Astrocyte of the spinal cord (primary cell): Measurements from ENCODE around the gene HNF1B.
"Not testable (repeated sequence)": the region's sequence is repeated elsewhere in the genome, so short reads cannot be mapped to it uniquely, and the experiment has no call there.

Experiments
- DNase-seq: peaks from one replicate; pipeline ENCODE4 v3.0.0; 2011; ENCODE audit warnings: low read depth, low spot score
- H3K4me3 ChIP-seq: 2 replicates; pipeline ENCODE4 v1.5.1; 2011; ENCODE audit warnings: low read depth, mild to moderate bottlenecking, low read length, moderate library complexity
- in situ Hi-C: cut with HindIII; loops from 2 replicates; pipeline ENCODE4 v1.10.0; 2017; ENCODE audit warnings: low sequenced_read_pairs
- TF ChIP-seq, protein P1 (sequence below): IDR thresholded peaks from 2 replicates; pipeline ENCODE4 v1.5.1; 2012; ENCODE audit warnings: low read depth, mild to moderate bottlenecking, low read length, inconsistent platforms

The HNF1B gene

DNA sequence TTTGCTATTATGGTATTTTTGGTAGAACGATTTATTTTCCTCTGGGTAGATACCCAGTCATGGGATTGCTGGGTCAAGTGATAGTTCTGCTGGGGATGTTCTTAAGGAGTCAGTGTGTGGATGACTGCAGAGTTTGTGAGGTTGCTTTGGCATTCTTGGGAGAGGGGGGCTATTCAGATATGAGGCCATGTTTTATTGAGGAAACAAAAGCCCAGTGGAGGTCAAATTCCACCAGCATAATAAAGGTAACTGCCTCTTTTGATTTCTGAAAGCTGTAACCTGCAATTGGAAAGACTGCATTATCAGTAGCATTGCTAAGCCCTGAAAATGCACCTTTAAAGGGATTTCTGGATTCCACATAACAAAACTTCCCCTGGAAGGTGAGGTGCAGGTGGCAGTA is 43.7 kb upstream of the HNF1B start:
- in situ Hi-C loops: no loop called here
- TF ChIP-seq, protein P1, sequence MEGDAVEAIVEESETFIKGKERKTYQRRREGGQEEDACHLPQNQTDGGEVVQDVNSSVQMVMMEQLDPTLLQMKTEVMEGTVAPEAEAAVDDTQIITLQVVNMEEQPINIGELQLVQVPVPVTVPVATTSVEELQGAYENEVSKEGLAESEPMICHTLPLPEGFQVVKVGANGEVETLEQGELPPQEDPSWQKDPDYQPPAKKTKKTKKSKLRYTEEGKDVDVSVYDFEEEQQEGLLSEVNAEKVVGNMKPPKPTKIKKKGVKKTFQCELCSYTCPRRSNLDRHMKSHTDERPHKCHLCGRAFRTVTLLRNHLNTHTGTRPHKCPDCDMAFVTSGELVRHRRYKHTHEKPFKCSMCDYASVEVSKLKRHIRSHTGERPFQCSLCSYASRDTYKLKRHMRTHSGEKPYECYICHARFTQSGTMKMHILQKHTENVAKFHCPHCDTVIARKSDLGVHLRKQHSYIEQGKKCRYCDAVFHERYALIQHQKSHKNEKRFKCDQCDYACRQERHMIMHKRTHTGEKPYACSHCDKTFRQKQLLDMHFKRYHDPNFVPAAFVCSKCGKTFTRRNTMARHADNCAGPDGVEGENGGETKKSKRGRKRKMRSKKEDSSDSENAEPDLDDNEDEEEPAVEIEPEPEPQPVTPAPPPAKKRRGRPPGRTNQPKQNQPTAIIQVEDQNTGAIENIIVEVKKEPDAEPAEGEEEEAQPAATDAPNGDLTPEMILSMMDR: no peak

DNA sequence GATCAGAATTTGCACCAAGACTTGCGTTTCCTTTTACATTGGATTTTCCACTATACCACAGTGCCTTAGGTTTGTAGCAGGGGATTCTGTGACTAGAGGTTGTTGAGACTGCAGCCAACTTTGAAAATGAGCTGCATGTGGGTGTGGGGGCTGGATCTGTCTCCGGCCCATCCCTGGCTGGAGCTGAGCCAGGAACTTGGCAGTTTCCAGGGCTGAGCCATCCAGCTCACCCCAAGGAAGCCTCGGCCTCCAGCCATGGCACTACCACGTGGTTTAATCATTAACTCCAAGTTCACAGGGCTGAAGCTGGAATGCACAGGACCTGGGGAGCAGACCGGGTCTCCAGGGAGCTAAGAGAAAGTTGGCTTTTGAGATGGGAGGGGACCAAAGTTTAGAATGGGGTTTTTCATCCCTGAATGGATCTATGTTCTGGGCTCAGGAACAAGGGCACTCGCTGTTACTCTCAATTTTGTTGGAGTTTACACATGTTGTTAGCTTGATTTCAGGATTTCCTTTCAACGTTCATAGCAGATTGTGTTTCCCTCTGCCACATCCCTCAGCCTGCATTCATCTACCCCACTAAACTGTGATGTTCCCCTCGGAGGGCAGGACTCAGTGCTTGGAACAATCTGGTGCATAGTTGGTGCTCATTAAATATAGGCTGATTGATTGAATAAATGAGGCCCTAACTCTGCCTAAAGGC is 42.3 kb upstream of the HNF1B start:
- TF ChIP-seq, protein P1: no peak
- DNase-seq: peak; percentile 40
- H3K4me3 ChIP-seq: no peak overlapping the region
- in situ Hi-C loops: no loop called here

More for the DNA sequence above, 43.7 kb upstream of the HNF1B start:
- H3K4me3 ChIP-seq: no peak overlapping the region
- DNase-seq: no peak

DNA sequence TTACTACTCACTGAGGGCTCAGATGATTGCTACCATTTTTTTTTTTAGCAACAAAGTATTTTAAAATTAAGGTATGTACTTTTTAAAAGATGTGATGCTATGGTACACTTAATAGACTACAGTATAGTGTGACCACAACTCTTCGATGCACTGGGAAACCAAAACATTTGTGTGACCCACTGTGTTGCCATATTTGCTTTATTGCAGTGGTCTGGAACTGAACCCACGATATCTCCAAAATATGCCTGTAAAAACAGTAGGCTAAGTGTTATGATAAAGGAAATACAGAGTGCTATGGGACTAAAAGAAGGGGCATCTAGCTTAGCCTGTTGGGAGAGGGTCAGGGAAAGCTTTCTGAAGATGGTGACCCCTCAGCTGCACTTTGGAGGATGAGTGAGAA is 41.6 kb upstream of the HNF1B start:
- TF ChIP-seq, protein P1: no peak
- no peak for DNase-seq
- in situ Hi-C loops: no loop called here
- no peak overlapping the region for H3K4me3 ChIP-seq

DNA sequence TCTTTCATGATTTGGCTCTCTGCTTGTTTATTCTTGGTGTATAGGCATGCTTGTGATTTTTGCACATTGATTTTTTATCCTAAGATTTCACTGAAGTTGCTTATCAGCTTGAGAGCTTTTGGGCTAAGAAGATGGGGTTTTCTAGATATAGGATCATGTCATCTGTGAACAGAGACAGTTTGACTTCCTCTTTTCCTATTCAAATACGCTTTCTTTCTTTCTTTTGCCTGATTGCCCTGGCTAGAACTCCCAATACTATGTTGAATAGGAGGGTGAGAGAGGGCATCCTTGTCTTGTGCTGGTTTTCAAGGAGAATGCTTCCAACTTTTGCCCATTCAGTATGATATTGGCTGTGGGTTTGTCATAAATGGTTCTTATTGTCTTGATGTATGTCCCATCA is 37.6 kb upstream of the HNF1B start:
- H3K4me3 ChIP-seq, in situ Hi-C loops, DNase-seq: not testable (repeated sequence)

DNA sequence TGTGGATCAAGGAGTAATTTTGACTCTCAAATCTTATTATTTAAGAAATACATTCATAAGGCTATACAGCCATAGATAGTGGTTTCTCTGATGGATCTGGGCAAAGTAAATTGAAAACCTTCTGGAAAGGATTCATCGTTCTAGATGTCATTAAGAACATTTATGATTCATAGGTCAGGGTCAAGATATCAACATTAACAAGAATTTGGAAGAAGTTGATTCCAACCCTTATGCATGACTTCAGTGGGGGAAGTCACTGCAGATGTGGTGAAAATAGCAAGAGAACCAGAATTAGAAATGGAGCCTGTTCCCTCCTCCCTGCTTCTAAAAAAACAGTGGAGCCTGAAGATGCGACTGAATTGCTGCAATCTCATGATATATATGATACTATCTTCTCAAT is 36.6 kb upstream of the HNF1B start:
- no peak for DNase-seq
- in situ Hi-C loops: no loop called here
- no peak overlapping the region for H3K4me3 ChIP-seq
- TF ChIP-seq, protein P1: no peak

DNA sequence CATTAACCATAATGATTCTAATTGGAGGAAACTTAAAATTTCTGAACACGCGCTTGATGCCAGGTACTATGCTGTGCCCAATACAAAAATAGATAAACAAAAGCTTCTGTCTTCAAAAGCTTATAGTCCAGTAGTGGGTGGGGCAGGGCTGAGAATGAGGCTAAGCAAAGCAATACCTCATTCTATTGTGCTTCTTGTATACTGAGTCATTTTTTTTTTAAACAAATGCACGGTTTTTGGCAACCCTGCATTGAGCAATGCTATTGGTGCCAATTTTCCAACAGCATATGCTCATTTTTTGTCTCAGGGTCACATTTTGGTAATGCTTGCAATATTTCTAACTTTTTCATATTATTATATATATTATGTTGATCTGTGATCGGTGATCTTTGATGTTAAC is 34.7 kb upstream of the HNF1B start:
- no peak overlapping the region for H3K4me3 ChIP-seq
- DNase-seq: peak; percentile 54
- TF ChIP-seq, protein P1: no peak
- in situ Hi-C loops: no loop called here

DNA sequence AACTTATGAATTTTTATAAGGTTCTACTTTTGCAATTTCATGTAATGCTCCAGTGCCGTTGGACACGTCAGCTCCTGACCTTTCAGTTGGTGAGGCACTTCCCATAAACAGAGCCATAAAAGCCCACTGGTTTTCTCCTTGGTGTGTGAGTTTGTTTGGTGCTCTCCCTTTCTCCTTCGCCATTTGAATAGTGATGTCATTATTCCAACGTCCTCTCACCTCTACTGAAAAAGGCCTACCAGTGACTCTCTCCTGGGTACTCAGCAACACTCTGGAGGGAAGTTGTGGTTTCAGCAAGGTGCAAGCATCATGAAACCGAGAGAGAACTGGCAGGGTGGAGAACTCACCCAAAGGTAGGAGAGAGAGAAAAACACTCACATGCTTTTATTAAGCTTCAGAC is 29.6 kb upstream of the HNF1B start:
- in situ Hi-C loops: no loop called here
- TF ChIP-seq, protein P1: no peak
- DNase-seq: no peak
- H3K4me3 ChIP-seq: no peak overlapping the region
